PC-3 (cell line): ENCODE results near the gene CA5A. TPM values are rescaled to one million over a fixed set of nuclear protein-coding genes. Genes with fewer than 3 reads are reported as not detected.

Source experiments
- ATAC-seq: fragments of 200-7000 bp; cut with Tn5 transposase; 2 replicates; pipeline ENCODE4 v1.9.1; 2020; ENCODE audit warnings: mild to moderate bottlenecking, moderate library complexity
- BruUV-seq: library from RNA; stranded (reverse); fragments of 400-500 nt; replicated peaks from 2 replicates; lab custom pipeline; 2021; lab: Mats Ljungman, UMichigan
- CTCF ChIA-PET: fragments of 300-600 bp; sonication (Branson Sonifier 250); formaldehyde crosslinking; loops from one replicate; lab custom pipeline; 2022; ENCODE audit warnings: antibody characterized with exemption; lab: Charles Lee
- POLR2A ChIA-PET: fragments of 300-600 bp; sonication (Branson Sonifier 250); formaldehyde crosslinking; loops from one replicate; lab custom pipeline; 2022; ENCODE audit warnings: antibody characterized with exemption; ENCODE audit not compliant: unreplicated experiment; lab: Charles Lee
- DNase-seq: peaks from one replicate; pipeline ENCODE4 v3.0.0-alpha.2; 2015
- H2AFZ ChIP-seq: fragments of 300-600 bp; sonication (generic); 2 replicates; pipeline ENCODE4 v1.6.0; 2016; ENCODE audit warnings: antibody characterized with exemption, low read length
- H3F3A ChIP-seq: fragments of 300-600 bp; sonication (generic); one replicate; pipeline ENCODE4 v1.6.0; 2017; ENCODE audit warnings: antibody characterized with exemption, low read length, control low read depth, mild to moderate bottlenecking; ENCODE audit not compliant: unreplicated experiment
- H3K27ac ChIP-seq: fragments of 300-600 bp; sonication (generic); 2 replicates; pipeline ENCODE4 v1.5.1; 2016; ENCODE audit warnings: mild to moderate bottlenecking, low read length
- H3K27me3 ChIP-seq: fragments of 300-600 bp; sonication (generic); 2 replicates; pipeline ENCODE4 v1.6.1; 2016; ENCODE audit warnings: low read length, mixed read lengths
- H3K36me3 ChIP-seq: fragments of 300-600 bp; sonication (generic); 2 replicates; pipeline ENCODE4 v1.6.1; 2016; ENCODE audit warnings: low read depth, mixed run types, low read length, mixed read lengths
- H3K4me1 ChIP-seq: fragments of 300-600 bp; sonication (generic); 2 replicates; pipeline ENCODE4 v1.5.1; 2016; ENCODE audit warnings: low read length; ENCODE audit not compliant: insufficient read depth
- H3K4me2 ChIP-seq: fragments of 300-600 bp; sonication (generic); 2 replicates; pipeline ENCODE4 v1.6.0; 2016; ENCODE audit warnings: low read length
- H3K4me3 ChIP-seq: fragments of 300-600 bp; sonication (generic); 2 replicates; pipeline ENCODE4 v1.5.1; 2016; ENCODE audit warnings: mild to moderate bottlenecking, low read length, mixed read lengths
- H3K79me2 ChIP-seq: fragments of 300-600 bp; sonication (generic); 2 replicates; pipeline ENCODE4 v1.6.1; 2017; ENCODE audit warnings: low read length, mixed read lengths
- H3K9ac ChIP-seq: fragments of 300-600 bp; sonication (generic); 2 replicates; pipeline ENCODE4 v1.6.0; 2016; ENCODE audit warnings: mild to moderate bottlenecking, low read length
- H3K9me2 ChIP-seq: fragments of 300-600 bp; sonication (generic); replicated peaks from 2 replicates; pipeline ENCODE4 v1.6.1; 2016; ENCODE audit warnings: mixed run types, low read length, mixed read lengths
- H3K9me3 ChIP-seq: fragments of 300-600 bp; sonication (generic); 2 replicates; pipeline ENCODE4 v1.6.1; 2016; ENCODE audit warnings: low read length, mixed read lengths
- H4K20me1 ChIP-seq: fragments of 300-600 bp; sonication (generic); 2 replicates; pipeline ENCODE4 v1.6.1; 2016; ENCODE audit warnings: low read length, mixed read lengths
- CTCF ChIP-seq: fragments of 300-600 bp; sonication (generic); conservative IDR thresholded peaks from 2 replicates; pipeline ENCODE4 v1.5.1; 2017; ENCODE audit warnings: antibody characterized with exemption, low read depth, mild to moderate bottlenecking, low read length
- EZH2 ChIP-seq: fragments of 300-600 bp; sonication (generic); IDR thresholded peaks from one replicate; pipeline ENCODE4 v1.6.1; 2017; ENCODE audit warnings: antibody characterized with exemption, mild to moderate bottlenecking, low read length; ENCODE audit not compliant: unreplicated experiment
- EZH2phosphoT487 ChIP-seq: fragments of 300-600 bp; sonication (generic); IDR thresholded peaks from 2 replicates; pipeline ENCODE4 v1.6.1; 2018; ENCODE audit warnings: mild to moderate bottlenecking, antibody characterized with exemption, low read length, borderline replicate concordance
- intact Hi-C: fragments of 100-400 bp; cut with micrococcal nuclease; formaldehyde crosslinking; loops from 2 replicates; pipeline ENCODE4 v1.9.0; 2023
- total RNA-seq: library from RNA; depleted of rRNA; stranded (reverse); fragments of >200 nt; gene quantifications from 2 replicates; pipeline ENCODE4 v1.2.3, GENCODE V29; 2014

The CA5A gene
- total RNA-seq, 1 experiment from 2014 or later, result not detected

DNA sequence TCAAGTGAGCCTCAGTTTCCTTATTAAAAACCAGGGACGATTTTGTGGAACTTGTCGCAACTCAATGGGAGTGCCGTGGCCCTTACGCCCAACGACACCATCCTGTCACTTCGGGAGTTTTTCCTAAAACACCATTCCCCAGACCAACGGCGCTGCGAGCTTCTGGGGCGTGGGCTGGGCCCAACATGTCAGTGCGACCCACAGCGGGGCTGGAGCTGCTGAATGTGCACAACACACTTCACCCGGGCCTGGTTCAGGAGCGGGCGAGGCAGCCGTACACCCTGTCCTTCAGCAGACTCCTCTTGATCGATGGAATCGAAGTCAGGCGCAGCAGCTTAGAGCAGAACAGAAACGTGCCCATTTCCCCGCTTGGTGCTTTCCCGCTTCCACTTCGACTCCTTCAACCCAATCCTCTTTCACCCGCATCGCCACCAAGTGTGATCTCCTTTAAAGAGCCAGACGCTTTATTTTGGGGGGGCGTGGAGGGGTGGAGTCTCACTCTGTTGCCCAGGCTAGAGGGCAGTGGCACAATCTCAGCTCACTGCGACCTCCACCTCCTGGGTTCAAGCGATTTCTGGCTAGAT lies 53.8 kb downstream of the CA5A start:
- H3K4me3 ChIP-seq, result no peak overlapping the region
- no peaks in the 10 kb centered on the region for H3K9me3 ChIP-seq
- no peaks in the 10 kb centered on the region for H3K9me2 ChIP-seq
- no TSS peak for BruUV-seq
- H3K27me3 ChIP-seq, result no peaks in the 10 kb centered on the region
- H3K4me1 ChIP-seq, result no peaks in the 10 kb centered on the region
- H3F3A ChIP-seq, result no peaks in the 10 kb centered on the region
- H3K36me3 ChIP-seq, result no peaks in the 10 kb centered on the region
- DNase-seq (no peak), ATAC-seq (no peak)
- no peaks in the 10 kb centered on the region for H4K20me1 ChIP-seq
- CTCF ChIA-PET, result no interaction called here
- no peak overlapping the region for H3K4me2 ChIP-seq
- H3K79me2 ChIP-seq, result no peaks in the 10 kb centered on the region
- intact Hi-C loops, result no loop called here
- no peak overlapping the region for H3K27ac ChIP-seq
- POLR2A ChIA-PET, result no interaction called here
- H2AFZ ChIP-seq, result no peak overlapping the region
- no peak overlapping the region for H3K9ac ChIP-seq
- TF ChIP-seq EZH2 (no peak), EZH2phosphoT487 (no peak), CTCF (no peak)

- Histone ChIP-seq H3K27me3 (no peaks in the 10 kb centered on the region), H3K9ac (no peak overlapping the region), H3K27ac (no peak overlapping the region), H3K4me3 (no peak overlapping the region), H3F3A (no peaks in the 10 kb centered on the region), H3K9me2 (no peaks in the 10 kb centered on the region), H2AFZ (no peak overlapping the region), H3K9me3 (no peaks in the 10 kb centered on the region), H3K36me3 (no peaks in the 10 kb centered on the region), H3K4me2 (no peak overlapping the region), H4K20me1 (no peaks in the 10 kb centered on the region), H3K4me1 (no peaks in the 10 kb centered on the region), H3K79me2 (no peaks in the 10 kb centered on the region)
- ATAC-seq (no peak), DNase-seq (no peak)
- no TSS peak for BruUV-seq
- ChIA-PET CTCF (no interaction called here), POLR2A (no interaction called here)
- intact Hi-C loops, result no loop called here
- no peak for TF ChIP-seq EZH2
- no peak for TF ChIP-seq CTCF
- no peak for TF ChIP-seq EZH2phosphoT487
Measured at GRCh38 chr16:87881324-87882200, 54.8 kb downstream of the CA5A start.
